Measurements from ENCODE around the gene POU2F2. TPM values are rescaled to one million over a fixed set of nuclear protein-coding genes. Genes with fewer than 3 reads are reported as not detected.

The POU2F2 gene
- total RNA-seq, 2 experiments from 2014 or later: 33.5 to 59.5 TPM

DNA sequence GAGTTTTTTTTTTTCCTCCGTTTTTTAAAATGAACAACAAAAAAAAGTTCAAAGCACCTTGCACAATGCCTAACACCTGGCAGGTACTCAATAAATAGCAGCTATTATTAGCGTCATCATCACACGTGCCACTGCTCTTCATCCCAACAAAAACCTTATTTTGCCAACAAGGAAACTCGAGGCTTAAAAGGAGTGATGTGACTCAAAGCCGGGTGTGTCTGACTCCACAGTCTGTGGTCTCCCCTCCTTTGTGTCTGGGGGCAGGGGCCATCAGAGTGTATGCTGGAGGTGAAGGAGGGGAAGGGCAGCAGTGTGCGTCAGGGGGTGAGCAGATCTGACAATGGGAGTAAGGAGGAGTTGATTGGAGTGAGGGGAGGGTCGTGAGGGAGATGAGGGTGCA, 34.1 kb upstream of the POU2F2 start:
- H3K4me3 ChIP-seq (ENCODE audit: low read depth, low read length, poor library complexity, severe bottlenecking): no peak overlapping the region
- H3K4me2 ChIP-seq (ENCODE audit: low read length): no peak overlapping the region
- no peaks in the 10 kb centered on the region for H3K9me2 ChIP-seq (ENCODE audit: insufficient read depth, low read length)
- no TSS peak for BruUV-seq (replicated peaks)
- no peak overlapping the region for H3K27ac ChIP-seq (ENCODE audit: low read depth, low read length, poor library complexity, severe bottlenecking)
- H3K9me3 ChIP-seq (ENCODE audit: low read length): no peaks in the 10 kb centered on the region
- ChIA-PET CTCF (ENCODE audit: unreplicated experiment) (no interaction called here), POLR2A (interaction anchor here (0.6 kb wide), 1 partner anchor 80 kb away, joined by 3 read pairs; no protein-coding TSS in a partner anchor)
- intact Hi-C loops (cut with micrococcal nuclease; ENCODE audit: unreplicated experiment): no loop called here
- no peaks in the 10 kb centered on the region for H4K20me1 ChIP-seq (ENCODE audit: insufficient read depth, low read length)
- no peak for DNase-seq (ENCODE audit: low spot score)
- no peaks in the 10 kb centered on the region for H3K36me3 ChIP-seq (ENCODE audit: insufficient read depth, low read length)
- TF ChIP-seq, protein P1, sequence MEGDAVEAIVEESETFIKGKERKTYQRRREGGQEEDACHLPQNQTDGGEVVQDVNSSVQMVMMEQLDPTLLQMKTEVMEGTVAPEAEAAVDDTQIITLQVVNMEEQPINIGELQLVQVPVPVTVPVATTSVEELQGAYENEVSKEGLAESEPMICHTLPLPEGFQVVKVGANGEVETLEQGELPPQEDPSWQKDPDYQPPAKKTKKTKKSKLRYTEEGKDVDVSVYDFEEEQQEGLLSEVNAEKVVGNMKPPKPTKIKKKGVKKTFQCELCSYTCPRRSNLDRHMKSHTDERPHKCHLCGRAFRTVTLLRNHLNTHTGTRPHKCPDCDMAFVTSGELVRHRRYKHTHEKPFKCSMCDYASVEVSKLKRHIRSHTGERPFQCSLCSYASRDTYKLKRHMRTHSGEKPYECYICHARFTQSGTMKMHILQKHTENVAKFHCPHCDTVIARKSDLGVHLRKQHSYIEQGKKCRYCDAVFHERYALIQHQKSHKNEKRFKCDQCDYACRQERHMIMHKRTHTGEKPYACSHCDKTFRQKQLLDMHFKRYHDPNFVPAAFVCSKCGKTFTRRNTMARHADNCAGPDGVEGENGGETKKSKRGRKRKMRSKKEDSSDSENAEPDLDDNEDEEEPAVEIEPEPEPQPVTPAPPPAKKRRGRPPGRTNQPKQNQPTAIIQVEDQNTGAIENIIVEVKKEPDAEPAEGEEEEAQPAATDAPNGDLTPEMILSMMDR (conservative IDR thresholded peaks at IDR 0.05; ENCODE audit: low read length): no peak
- no peak for TF ChIP-seq EZH2phosphoT487 (IDR thresholded peaks at IDR 0.05; ENCODE audit: borderline replicate concordance, low read depth, low read length)
- no peaks in the 10 kb centered on the region for H3K79me2 ChIP-seq (ENCODE audit: insufficient read depth, low read depth, low read length)
- H2AFZ ChIP-seq (ENCODE audit: low read length): no peak overlapping the region
- no peaks in the 10 kb centered on the region for H3K4me1 ChIP-seq (ENCODE audit: insufficient read depth, low read length, poor library complexity, severe bottlenecking)

DNA sequence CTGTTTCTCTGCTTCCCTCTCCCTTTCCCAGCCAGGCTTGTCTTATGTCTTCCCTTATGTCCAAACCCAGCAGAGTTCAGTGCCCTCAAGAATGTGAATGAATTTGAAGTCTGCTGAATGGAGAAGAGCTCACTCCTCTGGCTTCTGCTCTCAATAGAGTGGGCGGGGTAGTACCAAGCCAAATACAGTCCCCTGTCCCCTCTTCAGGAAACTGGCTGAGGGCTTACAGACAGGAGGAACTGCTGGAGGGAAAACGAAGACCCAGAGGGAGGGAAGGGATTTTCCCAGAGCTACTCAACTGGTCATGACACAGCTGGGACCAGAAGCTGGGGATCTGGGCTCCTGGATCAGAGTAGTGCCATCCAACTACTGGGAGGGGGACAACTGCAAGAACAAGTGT, 32.9 kb upstream of the POU2F2 start:
- POLR2A ChIA-PET: no interaction called here
- intact Hi-C loops (cut with micrococcal nuclease; ENCODE audit: unreplicated experiment): no loop called here

DNA sequence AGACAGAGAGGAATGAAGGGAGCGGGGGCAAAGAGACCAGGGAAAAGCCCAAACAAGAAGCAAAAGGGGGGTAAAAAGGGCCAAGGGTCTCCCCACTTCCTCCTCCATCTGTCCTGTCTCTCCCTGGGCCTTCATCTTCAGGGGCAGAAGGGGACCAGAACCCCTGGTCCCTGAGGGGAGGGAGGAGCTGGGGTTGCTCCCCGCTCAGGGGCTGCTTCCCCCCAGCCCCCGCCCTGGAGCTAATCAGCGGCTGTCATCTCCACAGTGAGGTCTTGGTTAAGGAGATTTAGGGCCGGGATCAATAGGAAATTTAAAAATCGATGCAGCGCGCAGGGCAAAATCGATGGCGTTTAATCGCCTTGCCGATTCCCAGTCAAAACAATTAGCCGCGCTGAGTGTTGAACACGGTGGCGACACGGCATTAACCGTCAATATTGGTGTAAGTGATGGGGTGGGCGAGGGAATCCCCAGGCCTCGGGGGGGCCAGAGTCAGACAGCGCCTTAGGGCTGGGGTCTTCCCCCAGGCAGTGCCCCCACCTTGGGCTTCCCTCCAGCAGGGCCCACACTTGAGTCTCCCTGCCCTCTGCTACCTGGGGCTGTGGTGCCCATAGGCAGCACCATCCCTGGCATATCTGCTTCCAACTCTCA, 29.5 kb upstream of the POU2F2 start:
- no peak overlapping the region for H3K27ac ChIP-seq (ENCODE audit: low read depth, low read length, poor library complexity, severe bottlenecking)
- no peak overlapping the region for H2AFZ ChIP-seq (ENCODE audit: low read length)
- H3K36me3 ChIP-seq (ENCODE audit: insufficient read depth, low read length): no peaks in the 10 kb centered on the region
- no peaks in the 10 kb centered on the region for H4K20me1 ChIP-seq (ENCODE audit: insufficient read depth, low read length)
- H3K4me2 ChIP-seq (ENCODE audit: low read length): no peak overlapping the region
- ChIA-PET POLR2A (no interaction called here), CTCF (ENCODE audit: unreplicated experiment) (no interaction called here)
- no peak for DNase-seq (ENCODE audit: low spot score)
- no peak overlapping the region for H3K4me3 ChIP-seq (ENCODE audit: low read depth, low read length, poor library complexity, severe bottlenecking)
- H3K4me1 ChIP-seq (ENCODE audit: insufficient read depth, low read length, poor library complexity, severe bottlenecking): no peaks in the 10 kb centered on the region
- H3K9me3 ChIP-seq (ENCODE audit: low read length): no peaks in the 10 kb centered on the region
- no TSS peak for BruUV-seq (replicated peaks)
- intact Hi-C loops (cut with micrococcal nuclease; ENCODE audit: unreplicated experiment): no loop called here
- no peaks in the 10 kb centered on the region for H3K79me2 ChIP-seq (ENCODE audit: insufficient read depth, low read depth, low read length)
- TF ChIP-seq, protein P1 (conservative IDR thresholded peaks at IDR 0.05; ENCODE audit: low read length): no peak
- no peak for TF ChIP-seq EZH2phosphoT487 (IDR thresholded peaks at IDR 0.05; ENCODE audit: borderline replicate concordance, low read depth, low read length)
- H3K9me2 ChIP-seq (ENCODE audit: insufficient read depth, low read length): no peaks in the 10 kb centered on the region

More for the DNA sequence above, 32.9 kb upstream of the POU2F2 start:
- no peaks in the 10 kb centered on the region for H3K79me2 ChIP-seq (ENCODE audit: insufficient read depth, low read depth, low read length)
- no TSS peak for BruUV-seq (replicated peaks)
- H3K4me1 ChIP-seq (ENCODE audit: insufficient read depth, low read length, poor library complexity, severe bottlenecking): no peaks in the 10 kb centered on the region
- no peak overlapping the region for H3K27ac ChIP-seq (ENCODE audit: low read depth, low read length, poor library complexity, severe bottlenecking)
- H2AFZ ChIP-seq (ENCODE audit: low read length): no peak overlapping the region
- H3K9me3 ChIP-seq (ENCODE audit: low read length): no peaks in the 10 kb centered on the region
- CTCF ChIA-PET (ENCODE audit: unreplicated experiment): no interaction called here
- no peak for DNase-seq (ENCODE audit: low spot score)
- no peaks in the 10 kb centered on the region for H3K9me2 ChIP-seq (ENCODE audit: insufficient read depth, low read length)
- H3K4me2 ChIP-seq (ENCODE audit: low read length): no peak overlapping the region
- H3K36me3 ChIP-seq (ENCODE audit: insufficient read depth, low read length): no peaks in the 10 kb centered on the region
- TF ChIP-seq, protein P1 (conservative IDR thresholded peaks at IDR 0.05; ENCODE audit: low read length): no peak
- TF ChIP-seq EZH2phosphoT487 (IDR thresholded peaks at IDR 0.05; ENCODE audit: borderline replicate concordance, low read depth, low read length): no peak
- no peaks in the 10 kb centered on the region for H4K20me1 ChIP-seq (ENCODE audit: insufficient read depth, low read length)
- no peak overlapping the region for H3K4me3 ChIP-seq (ENCODE audit: low read depth, low read length, poor library complexity, severe bottlenecking)

Data from OCI-LY7 (cell line).